Activated T-helper 1 cell treated with anti-CD3 and anti-CD28 coated beads, Interleukin-2, amount 50 U/mL, for 16 hours (primary cell): Measurements from ENCODE around the gene CUL7.

Source experiments
- DNase-seq, 2 donors: peaks; one replicate each; pipeline ENCODE4 v3.0.0-alpha.2; 2020; ENCODE audit warnings: low read depth in 1 of 2, low spot score in 1 of 2

CUL7 gene

DNA sequence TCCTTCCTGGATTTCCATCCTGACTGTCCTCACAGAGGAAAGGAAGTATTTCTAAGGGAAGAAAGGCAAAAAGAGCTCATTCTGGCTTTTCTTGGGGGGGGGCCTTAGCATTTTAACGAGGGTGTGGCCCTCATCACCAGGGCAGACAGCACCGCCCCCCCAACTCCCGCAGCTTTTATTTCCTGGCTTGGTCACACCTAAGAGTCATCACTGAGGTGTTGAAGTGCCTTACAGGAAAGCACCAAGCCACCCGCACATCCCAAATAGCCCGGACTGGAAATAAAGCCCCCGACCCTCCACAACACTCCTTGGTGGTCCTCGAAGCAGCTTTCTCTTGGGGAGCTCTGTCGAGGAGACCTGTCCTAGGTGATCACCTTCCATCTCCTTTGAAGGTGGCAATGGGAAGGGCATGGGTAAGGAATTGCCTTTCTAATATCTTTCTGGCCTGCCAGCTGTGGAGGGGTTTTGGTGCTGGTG is 23.7 kb upstream of the CUL7 start:
- DNase-seq = no peak

DNA sequence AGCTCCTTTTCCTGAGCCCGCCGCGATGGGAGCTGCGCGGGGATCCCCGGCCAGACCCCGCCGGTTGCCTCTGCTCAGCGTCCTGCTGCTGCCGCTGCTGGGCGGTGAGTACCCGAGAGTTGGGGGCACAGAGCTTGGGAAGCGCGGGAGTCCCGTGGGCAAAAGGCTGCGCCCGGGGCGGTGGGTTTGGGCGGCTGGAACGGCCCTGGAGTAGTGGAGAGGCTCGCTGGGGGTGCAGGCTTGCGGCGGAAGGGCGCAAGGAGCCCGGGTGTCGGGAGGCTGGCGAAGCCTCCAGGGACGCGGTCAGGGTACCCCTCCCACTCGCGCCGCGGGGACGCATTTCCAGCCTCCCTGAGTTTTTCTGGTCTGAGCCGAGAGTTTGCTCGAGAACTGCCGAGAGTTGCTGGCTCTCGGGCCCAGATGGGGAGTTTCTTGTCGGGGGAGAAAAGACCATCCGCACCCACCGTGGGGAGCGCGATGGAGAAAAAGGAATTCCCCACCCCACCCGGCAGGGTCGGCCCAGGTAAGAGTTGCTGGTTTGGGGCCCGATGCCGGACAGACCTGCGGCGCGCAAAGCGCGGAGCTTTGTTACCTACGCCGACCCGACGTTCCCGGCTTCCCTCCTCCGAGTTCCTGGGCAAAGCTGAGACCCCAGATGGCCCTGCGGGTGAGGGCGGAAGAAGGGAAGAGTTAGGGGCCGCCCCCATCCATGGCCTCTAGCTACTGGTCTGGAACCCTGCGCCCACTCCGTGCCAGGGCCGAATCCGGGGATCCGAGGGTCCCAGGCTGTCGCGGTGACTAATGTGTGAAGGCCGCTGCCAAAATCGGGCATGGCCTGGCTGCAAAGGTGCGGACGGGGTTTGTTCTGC is 23.0 kb upstream of the CUL7 start:
- DNase-seq = no peak

- no peak for DNase-seq
Observed at GRCh38 chr6:43075670-43076463, 22.2 kb upstream of the CUL7 start, which contains the start of gene PTK7. TSS of gene PTK7 (plus strand) at chr6:43076314. CDS start at chr6:43076489, 175 bp downstream.

DNA sequence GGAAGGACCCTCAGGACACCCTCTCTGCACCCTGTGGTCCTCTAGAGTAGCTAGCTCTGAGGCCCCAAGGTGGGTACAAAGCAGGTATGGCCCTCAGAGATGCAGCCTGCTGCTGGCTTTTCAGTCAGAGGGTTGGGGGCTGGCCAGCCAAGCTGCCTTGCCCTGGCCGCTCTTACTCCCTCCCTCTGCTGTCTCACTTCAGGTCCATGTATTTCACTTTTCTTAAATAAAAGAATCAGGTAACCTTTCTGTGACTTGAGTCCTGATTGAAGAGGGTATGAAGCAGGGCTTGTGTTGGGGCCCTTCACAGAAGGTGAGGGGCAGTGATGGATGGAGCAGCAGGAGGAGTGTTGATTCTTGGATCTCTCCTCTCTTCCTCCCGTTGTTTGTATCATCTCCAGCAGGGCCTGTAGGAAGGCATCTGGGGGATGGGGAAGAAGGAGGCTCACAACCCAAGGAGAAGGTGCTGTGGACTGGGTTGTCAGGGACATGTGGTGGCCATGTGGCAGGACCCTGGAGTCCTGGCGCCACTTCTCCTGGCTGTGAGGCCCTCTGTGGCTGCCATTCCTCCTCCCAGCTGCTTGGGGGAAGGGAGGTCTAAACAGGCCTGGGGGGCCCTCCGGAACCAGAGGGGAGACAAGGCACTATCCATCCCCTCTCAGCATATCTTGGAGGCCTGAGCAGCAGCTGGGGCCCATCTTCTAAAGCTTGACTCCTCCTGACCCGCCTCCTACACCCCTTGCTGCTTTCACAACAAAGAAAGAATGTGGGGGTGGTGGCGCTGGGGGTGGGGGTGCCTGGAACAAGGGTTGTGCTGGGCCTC is 21.4 kb upstream of the CUL7 start:
- no peak for DNase-seq

DNA sequence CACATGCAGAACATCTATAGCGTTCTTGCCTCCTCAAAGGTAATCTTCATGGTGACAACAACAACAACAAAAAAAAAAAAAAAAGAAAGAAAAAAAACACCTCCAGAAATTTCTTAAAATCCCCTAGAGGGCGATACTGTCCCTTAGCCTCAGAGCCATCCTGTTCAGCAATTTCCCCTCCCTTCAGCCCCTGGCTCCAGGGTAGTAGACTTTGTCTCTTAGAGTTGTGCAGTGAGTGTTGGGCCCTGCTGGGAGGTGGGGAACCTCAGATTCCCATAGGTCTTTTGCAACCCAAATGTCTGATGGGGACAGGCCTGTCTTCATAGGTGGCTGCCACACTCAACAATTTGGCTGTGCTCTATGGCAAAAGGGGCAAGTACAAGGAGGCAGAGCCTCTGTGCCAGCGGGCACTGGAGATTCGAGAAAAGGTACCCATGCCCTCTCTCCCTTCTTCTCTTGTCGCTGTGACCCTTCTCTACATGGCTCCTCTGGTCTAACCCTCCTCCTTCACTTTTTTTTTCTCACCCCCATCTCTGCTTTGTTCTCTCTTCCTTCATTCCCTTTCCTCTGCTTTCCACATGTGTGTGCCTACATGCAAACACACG is 16.5 kb upstream of the CUL7 start:
- DNase-seq = no peak

- no peak for DNase-seq
Observed at GRCh38 chr6:43062818-43063217, 9.2 kb upstream of the CUL7 start.

DNA sequence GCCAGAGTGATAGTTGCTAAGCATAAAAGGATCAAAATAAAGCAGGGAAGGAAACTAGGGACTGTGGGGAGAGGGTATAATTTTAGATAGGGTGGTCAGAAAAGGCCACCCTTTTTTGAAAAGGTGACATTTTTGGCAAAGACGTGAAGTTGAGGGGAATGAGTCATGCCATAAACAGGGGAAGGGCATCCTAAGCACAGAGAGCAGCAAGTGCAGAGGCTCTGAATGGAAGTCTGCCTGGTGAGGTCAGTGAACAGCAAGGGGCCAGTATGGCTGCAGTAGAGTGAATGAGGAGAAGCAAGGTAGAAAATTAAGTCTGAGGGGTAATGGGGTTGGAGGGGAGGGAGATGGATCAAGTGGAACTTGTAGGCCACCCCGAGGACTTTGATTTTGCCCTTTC is 8.2 kb upstream of the CUL7 start:
- no peak for DNase-seq

- DNase-seq = no peak
Observed at GRCh38 chr6:43060755-43061633, 7.3 kb upstream of the CUL7 start.

DNA sequence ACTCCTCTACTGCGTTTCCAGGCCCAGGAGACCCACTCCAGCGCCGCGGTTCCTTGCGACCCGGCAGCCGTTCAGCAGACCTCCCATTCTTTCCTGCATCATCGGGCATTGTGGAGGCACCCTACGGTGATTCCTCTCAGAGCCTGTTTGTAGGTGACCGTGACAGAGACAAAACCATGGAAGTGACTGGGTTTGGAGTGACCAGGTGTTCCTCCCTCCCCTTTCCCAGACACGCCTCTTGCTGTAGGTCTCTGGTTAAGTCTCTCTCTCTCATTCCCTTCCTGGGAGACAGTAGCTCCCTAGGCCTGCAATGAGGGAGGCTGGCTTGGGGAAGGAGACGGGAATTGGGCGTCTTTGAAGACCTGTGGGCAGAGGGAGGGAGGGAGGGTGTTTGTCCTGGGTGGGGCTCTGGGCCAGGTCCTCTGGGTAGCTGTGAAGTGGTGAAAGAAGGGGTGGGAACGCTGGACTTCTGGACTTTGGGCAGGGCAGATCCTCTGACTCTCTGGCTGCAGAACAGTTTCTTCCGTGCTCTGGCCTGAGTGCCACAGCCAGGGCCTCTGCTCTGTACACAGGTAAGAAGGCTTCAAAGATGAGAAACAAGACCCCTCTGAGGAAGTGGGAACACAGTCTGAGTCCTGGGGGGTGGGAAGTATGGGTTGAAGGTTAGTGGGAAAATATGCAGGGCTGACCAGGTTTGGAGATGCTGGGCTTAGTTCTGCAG is 6.5 kb upstream of the CUL7 start:
- no peak for DNase-seq

DNA sequence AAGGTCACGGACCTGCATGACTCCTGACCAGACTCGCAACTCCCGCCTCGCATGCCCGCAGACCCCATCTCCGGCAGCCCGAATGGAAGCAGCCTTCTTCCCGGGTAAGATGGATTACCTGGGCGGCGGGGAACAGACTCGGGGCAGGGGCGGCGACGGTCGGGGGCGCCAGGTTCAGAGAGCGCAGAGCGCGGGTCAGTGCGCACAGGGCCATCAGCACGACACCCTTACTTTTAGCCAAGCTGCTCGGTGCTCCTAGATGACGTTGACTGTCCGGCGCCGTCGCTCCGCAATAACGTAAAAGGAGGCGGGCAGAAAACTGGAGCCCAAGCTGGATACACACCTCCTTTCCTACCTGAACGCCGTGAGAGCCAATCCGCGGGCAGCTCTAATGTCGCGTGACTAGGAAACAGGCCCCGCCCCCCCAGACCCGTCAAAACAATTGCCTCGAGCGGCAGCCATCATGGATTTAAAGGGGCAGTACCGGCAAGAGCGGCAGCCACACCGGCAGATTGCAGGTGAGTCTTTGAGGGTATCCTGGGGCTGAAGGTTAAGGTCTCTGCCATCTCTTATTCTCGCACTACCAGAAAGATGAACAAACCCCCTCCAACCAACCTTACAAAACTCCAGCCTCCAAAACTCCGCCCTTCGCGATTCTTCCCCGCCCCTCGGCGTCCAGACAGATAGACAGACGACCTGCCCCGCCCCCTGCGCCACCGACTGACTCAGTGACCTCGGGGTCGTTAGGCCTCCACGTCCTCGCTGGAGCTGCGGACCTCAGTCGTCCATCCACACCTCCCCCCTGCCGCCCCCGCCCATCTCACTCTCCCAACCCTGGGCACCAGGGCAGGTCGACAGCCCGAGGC is 5.8 kb upstream of the CUL7 start, which contains the start of the genes KLC4 and MRPL2:
Gene KLC4, plus strand, starts transcription at position 464 of the 866 bp plus-strand sequence. CDS start 1,705 bp downstream, outside the sequence.
Gene MRPL2, minus strand, starts transcription at position 267 of the 866 bp plus-strand sequence. Its CDS starts 53 bp downstream, at position 214.
- DNase-seq = peak; percentile 94 to 97

- no peak for DNase-seq
Observed at GRCh38 chr6:43058531-43058930, 4.9 kb upstream of the CUL7 start.

DNA sequence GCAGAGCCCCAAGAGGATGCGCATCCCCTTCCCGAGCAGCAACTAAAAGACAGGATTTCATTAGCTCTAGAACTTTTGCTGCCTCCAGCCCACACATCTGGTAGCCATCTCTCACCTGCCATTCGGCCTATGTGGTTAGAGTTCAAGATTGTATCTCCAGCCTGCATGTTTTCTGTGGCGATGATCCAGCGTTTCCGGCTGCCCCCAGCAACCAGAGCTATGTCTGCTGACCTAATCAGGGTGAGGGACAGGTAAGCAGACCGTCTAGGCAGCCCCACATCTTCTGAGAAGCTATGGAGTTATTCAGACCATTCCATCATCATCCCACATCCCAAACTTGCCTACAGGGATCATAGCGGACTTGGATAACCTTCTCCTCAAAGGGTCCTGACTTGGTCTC is 2.3 kb upstream of the CUL7 start:
- no peak for DNase-seq

GRCh38 chr6:43054206-43054943 is 724 bp upstream of the CUL7 start:
- DNase-seq = no peak

- DNase-seq = no peak
Observed at GRCh38 chr6:43052842-43053544, 658 bp downstream of the CUL7 start.

DNA sequence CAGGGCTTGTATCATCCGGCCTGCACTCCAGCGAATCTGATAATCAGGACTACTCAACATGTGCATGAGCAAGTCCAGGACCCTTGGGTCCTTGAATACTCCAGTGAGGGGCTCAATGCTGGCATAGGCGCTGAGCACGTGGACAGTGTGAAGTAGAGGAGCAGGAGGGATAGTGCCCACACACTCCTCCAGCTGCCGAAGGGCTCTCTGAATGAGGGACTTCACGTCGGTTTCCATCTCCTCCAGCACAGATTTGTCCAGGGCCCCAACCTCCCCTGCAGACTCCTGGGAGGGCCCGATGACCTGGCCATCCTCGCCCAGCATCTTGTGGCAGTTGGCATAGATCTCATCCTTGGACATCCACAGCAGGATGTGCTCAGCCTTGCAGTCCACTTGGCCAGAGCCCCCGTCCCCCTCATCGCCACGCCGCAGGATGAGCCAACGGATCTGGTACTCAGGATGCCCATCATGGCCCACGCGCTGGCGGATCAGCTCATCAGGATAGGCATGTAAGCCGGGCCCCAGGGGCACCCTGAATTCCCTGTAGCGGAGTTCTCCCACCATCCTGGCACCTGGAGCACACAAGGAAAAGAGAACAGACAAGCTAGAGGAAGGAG is 1.3 kb downstream of the CUL7 start:
- DNase-seq = no peak

DNA sequence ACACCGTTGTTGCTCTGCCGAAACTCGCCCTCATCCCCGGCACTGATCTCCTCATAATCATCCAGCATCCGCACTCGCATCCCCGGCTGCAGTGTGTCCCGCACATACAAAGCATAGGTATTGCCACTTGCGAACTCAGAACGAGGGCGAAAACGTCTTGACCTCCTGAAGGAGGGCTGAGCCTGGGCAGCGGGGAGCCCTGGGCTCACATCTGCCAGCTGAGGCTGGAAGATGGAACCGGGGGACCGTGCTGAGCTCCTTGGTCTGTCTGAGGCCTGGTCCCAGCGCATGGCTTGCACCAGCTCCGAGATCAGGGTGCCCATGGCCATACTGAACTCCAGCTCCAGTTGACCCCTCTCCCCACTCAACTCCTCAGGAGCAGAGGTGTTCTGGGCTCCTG is 2.7 kb downstream of the CUL7 start:
- DNase-seq = no peak
